GM19099 (cell line): ENCODE measurements around the gene PLCB4.

Experiments
- POLR2A ChIP-seq: IDR thresholded peaks from 3 replicates; pipeline ENCODE4 v1.6.1; 2011; ENCODE audit warnings: low read depth; ENCODE audit not compliant: insufficient read length; ENCODE audit errors: extremely low read depth

Gene PLCB4

GRCh38 chr20:9298906-9299305, 230.0 kb downstream of the PLCB4 start:
- TF ChIP-seq POLR2A = no peak

GRCh38 chr20:9300080-9300479, 231.2 kb downstream of the PLCB4 start:
- TF ChIP-seq POLR2A = no peak

GRCh38 chr20:9300534-9300933, 231.6 kb downstream of the PLCB4 start:
- TF ChIP-seq POLR2A = no peak

- TF ChIP-seq POLR2A = no peak
Measured at GRCh38 chr20:9301129-9302090, 232.5 kb downstream of the PLCB4 start.

GRCh38 chr20:9302091-9302462, 233.2 kb downstream of the PLCB4 start:
- TF ChIP-seq POLR2A = no peak

DNA sequence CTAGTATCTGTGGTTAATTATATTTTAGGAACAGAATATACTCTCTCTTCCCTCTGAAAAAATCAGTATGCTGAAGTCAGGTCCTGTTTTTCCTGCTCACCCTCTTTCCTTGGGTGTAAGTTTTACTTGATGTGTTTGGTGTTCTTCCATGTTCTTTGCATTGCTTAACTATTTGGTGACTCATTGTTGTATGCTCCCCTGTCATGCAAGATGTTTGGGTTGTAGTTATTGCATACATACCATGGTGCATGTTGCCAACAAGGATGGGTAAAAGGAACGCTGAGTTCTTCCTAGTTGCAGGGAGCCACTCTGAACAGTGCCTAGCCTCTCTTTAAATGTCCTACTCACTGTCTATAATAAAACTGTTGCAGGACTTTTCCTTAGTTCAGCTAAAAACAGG, 237.6 kb downstream of the PLCB4 start:
- TF ChIP-seq POLR2A = no peak

DNA sequence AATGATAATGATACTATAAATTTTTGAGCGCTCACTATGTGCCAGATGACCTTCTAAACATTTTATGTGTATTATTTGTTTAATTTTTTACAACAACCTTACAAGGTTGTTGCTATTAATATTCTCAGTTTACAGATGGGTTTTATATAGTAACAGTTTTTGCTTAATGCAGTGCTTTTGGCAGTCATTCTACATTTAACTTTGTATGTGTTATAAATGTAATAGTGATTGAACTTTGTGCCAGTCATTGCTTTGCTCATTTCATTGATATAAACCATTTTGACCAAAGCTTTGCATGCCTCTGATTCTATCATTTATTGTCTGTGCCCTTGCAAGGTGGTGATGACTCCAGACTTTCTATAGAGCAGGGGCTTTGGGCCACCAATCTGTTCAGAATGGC, 239.2 kb downstream of the PLCB4 start:
- TF ChIP-seq POLR2A = no peak

DNA sequence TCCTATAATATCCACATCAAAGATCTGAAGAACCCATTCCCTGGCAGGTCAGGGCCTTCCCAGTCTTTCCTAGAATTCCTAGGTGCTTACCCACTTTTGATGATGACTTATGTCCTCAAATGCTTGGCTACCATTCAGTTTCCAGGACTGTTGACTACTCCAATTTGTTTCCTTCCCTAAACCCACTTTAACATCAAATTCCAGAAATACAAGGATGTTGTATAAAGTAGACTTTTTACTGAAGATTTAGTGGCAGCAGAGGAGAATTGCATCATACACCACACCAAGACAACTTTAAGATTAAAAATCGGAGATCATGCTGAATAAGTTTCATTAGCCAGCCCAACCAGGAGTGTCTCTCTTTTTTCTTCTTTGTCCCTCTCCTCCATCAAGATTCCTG, 242.2 kb downstream of the PLCB4 start:
- no peak for TF ChIP-seq POLR2A

DNA sequence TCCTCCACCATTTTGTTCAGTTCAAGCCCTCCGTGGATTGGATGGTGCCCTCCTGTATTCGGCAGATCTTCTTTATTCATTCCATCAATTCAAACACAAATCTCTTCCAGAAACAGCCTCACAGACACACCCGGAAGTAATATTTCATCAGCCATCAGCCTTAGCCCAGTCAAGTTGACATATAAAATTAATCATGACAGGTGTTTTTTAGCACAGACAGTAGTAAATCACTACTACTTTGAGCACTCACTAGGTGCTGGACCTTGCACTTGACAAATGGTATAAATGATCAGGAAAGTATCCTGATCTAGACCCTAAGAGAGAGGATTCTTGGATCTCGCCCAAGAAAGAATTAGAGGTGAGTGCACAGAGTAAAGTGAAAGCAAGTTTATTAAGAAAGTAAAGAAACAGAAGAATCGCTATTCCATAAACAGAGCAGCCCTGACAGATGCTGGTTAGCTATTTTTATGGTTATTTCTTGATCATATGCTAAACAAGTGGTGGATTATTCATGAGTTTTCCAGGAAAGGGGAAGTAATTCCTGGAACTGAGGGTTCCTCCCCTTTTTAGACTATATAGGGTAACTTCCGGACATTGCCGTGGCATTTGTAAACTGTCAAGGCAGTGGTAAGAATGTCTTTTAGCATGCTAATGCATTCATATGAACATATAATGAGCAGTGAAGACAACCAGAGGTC, 250.9 kb downstream of the PLCB4 start:
- no peak for TF ChIP-seq POLR2A

GRCh38 chr20:9321007-9321406, 252.1 kb downstream of the PLCB4 start:
- TF ChIP-seq POLR2A = no peak

GRCh38 chr20:9322661-9323060, 253.8 kb downstream of the PLCB4 start:
- TF ChIP-seq POLR2A = no peak

DNA sequence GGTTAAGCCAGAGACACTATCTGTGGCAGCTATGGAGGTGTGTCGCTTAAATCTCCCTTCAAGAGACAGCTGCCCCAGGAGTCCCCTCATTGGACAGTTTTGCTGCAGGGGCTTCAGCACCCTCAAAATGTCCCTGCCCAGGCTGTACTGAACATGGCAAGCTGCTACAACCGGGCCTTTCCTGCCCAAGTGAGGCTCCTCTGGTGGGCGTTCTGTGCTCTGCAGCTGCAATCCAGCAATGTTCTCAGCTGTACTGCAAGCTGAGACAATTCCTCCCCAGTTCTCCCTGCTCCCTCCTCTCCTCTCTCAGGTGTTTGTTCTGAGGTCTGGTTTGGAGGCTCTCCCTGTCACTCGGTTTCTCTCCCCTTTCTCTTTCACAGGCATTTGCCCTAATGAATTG, 254.7 kb downstream of the PLCB4 start:
- no peak for TF ChIP-seq POLR2A

DNA sequence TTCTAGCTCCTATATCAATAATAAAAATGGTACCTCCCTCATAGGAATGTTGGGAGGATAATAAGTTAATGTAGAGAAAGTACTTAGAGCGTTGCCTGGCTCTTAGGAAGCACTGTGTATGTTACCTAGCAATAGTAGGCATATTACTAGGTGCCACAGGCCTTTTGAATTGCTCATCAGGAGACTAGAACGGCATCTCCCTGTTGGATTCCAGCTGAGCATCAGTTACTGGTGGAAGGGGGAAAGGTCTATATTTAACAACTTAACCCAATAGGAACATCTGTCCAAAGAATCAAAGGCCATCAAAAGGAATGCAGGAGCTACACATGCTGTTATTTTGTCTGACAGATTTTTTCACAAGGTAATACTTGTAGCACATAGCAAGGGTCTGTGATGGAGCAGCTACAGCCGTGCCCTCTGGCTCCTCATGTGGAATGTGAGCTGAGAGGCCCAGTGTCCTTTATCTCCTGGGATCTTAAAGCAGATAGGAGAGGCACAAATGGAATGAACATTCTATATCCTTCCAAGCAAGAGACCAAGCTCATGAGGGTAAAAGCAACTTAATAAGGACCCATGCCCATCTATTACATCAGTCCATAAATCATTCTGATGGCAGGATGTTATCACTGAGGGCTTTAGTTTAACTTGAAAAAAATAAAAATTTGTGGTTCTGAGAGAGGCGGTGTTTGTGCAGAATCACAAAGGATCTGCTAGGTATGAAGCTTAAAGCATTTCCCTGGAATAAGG, 260.6 kb downstream of the PLCB4 start:
- no peak for TF ChIP-seq POLR2A

- TF ChIP-seq POLR2A = no peak
Measured at GRCh38 chr20:9330151-9330550, 261.3 kb downstream of the PLCB4 start.

- no peak for TF ChIP-seq POLR2A
Measured at GRCh38 chr20:9331707-9332435, 263.0 kb downstream of the PLCB4 start.
